VCaP (cell line): ENCODE data around the gene RAB40C.

Source experiments
- H3K27ac ChIP-seq: fragments of 450-650 bp; 2 replicates; pipeline ENCODE4 v1.5.1; 2017
- CTCF ChIP-seq: fragments of 450-650 bp; conservative IDR thresholded peaks from 2 replicates; pipeline ENCODE4 v1.5.1; 2017; ENCODE audit warnings: mild to moderate bottlenecking, moderate library complexity

RAB40C gene

GRCh38 chr16:589658-590187, at the start of gene RAB40C:
Gene RAB40C, plus strand, starts transcription at chr16:590066. Its CDS starts 226 bp downstream, at chr16:590292.
- peak within 1 kb of the TSS; percentile 94 for H3K27ac ChIP-seq
- no peak for TF ChIP-seq CTCF

GRCh38 chr16:540645-541340, 49.1 kb upstream of the RAB40C start:
- TF ChIP-seq CTCF, result no peak
- H3K27ac ChIP-seq, result no peak overlapping the region

- TF ChIP-seq CTCF, result no peak
- no peak overlapping the region for H3K27ac ChIP-seq
Observed at GRCh38 chr16:543301-544164, 46.3 kb upstream of the RAB40C start.

- TF ChIP-seq CTCF, result no peak
- no peak overlapping the region for H3K27ac ChIP-seq
Observed at GRCh38 chr16:544517-544916, 45.3 kb upstream of the RAB40C start.

GRCh38 chr16:546909-547770, 42.7 kb upstream of the RAB40C start:
- H3K27ac ChIP-seq, result no peak overlapping the region
- TF ChIP-seq CTCF, result peak; percentile 84

GRCh38 chr16:548586-548985, 41.3 kb upstream of the RAB40C start:
- H3K27ac ChIP-seq, result no peak overlapping the region
- no peak for TF ChIP-seq CTCF
